ENCODE measurements around the gene MT1B. TPM values are rescaled to one million over a fixed set of nuclear protein-coding genes. Genes with fewer than 3 reads are reported as not detected.

Gene MT1B
- total RNA-seq, 1 donor from 2014 or later, result not detected

- no peaks in the 10 kb centered on the region for H4K20me1 ChIP-seq (ENCODE audit: insufficient read depth, low read length)
- Mint-ChIP-seq H3K9me3 (ENCODE audit: unreplicated experiment) (peaks cover 2% of the 10 kb centered on the region), H3K4me3 (ENCODE audit: unreplicated experiment) (peak overlapping the region; percentile 34), H3K4me1 (ENCODE audit: low read depth, unreplicated experiment) (peaks cover 8% of the 10 kb centered on the region), H3K36me3 (ENCODE audit: low read depth, unreplicated experiment) (no peaks in the 10 kb centered on the region), H3K27ac (ENCODE audit: unreplicated experiment) (no peak overlapping the region), H3K27me3 (ENCODE audit: low read depth, unreplicated experiment) (peaks cover 90% of the 10 kb centered on the region)
- no peak overlapping the region for H3K4me3 ChIP-seq (ENCODE audit: insufficient read depth, low read depth, low read length)
- no peak overlapping the region for H3K4me2 ChIP-seq (ENCODE audit: low read length)
- H3K4me1 ChIP-seq (ENCODE audit: insufficient read depth, low read length), result peaks cover 21% of the 10 kb centered on the region
- no peaks in the 10 kb centered on the region for H3K79me2 ChIP-seq (ENCODE audit: insufficient read depth, low read length)
- no peak for FAIRE-seq
- no peak for TF ChIP-seq EZH2 (IDR thresholded peaks at IDR 0.05; ENCODE audit: insufficient read depth, low read length)
- H3K27ac ChIP-seq (ENCODE audit: low read depth, low read length), result no peak overlapping the region
- DNase-seq (ENCODE audit: low read depth), result no peak
- peaks cover 96% of the 10 kb centered on the region for H3K27me3 ChIP-seq (ENCODE audit: insufficient read depth, low read length)
- no peak overlapping the region for H2AFZ ChIP-seq (ENCODE audit: low read depth, low read length)
- H3K9me3 ChIP-seq (ENCODE audit: insufficient read depth, low read depth, low read length), result no peaks in the 10 kb centered on the region
- H3K9ac ChIP-seq (ENCODE audit: low read length), result no peak overlapping the region
- H3K36me3 ChIP-seq (ENCODE audit: insufficient read depth, low read length), result no peaks in the 10 kb centered on the region
These were observed 14.9 kb upstream of the MT1B start for GRCh38 chr16:56636616-56637413.

- DNase-seq (ENCODE audit: low read depth) (peak; percentile 26), FAIRE-seq (no peak)
- Mint-ChIP-seq H3K27ac (ENCODE audit: unreplicated experiment) (no peak within 1 kb of the TSS), H3K9me3 (ENCODE audit: unreplicated experiment) (peaks cover 2% of the 10 kb centered on the region), H3K4me3 (ENCODE audit: unreplicated experiment) (peak within 1 kb of the TSS; percentile 73), H3K27me3 (ENCODE audit: low read depth, unreplicated experiment) (peaks cover 94% of the 10 kb centered on the region), H3K4me1 (ENCODE audit: low read depth, unreplicated experiment) (peaks cover 4% of the 10 kb centered on the region), H3K36me3 (ENCODE audit: low read depth, unreplicated experiment) (no peaks in the 10 kb centered on the region)
- peak within 1 kb of the TSS; percentile 57 for H3K4me3 ChIP-seq (ENCODE audit: insufficient read depth, low read depth, low read length)
- peaks cover 99% of the 10 kb centered on the region for H3K27me3 ChIP-seq (ENCODE audit: insufficient read depth, low read length)
- peak within 1 kb of the TSS; percentile 90 for H2AFZ ChIP-seq (ENCODE audit: low read depth, low read length)
- no peak within 1 kb of the TSS for H3K27ac ChIP-seq (ENCODE audit: low read depth, low read length)
- H3K4me2 ChIP-seq (ENCODE audit: low read length), result peak within 1 kb of the TSS; percentile 92
- no peaks in the 10 kb centered on the region for H4K20me1 ChIP-seq (ENCODE audit: insufficient read depth, low read length)
- H3K9ac ChIP-seq (ENCODE audit: low read length), result peak within 1 kb of the TSS; percentile 31
- TF ChIP-seq EZH2 (IDR thresholded peaks at IDR 0.05; ENCODE audit: insufficient read depth, low read length), result peak; percentile 97
- TF ChIP-seq CTCF (IDR thresholded peaks at IDR 0.05; ENCODE audit: insufficient read depth, low read depth, low read length), result no peak
- H3K36me3 ChIP-seq (ENCODE audit: insufficient read depth, low read length), result no peaks in the 10 kb centered on the region
- H3K4me1 ChIP-seq (ENCODE audit: insufficient read depth, low read length), result peaks cover 16% of the 10 kb centered on the region
- no peaks in the 10 kb centered on the region for H3K9me3 ChIP-seq (ENCODE audit: insufficient read depth, low read depth, low read length)
- no peaks in the 10 kb centered on the region for H3K79me2 ChIP-seq (ENCODE audit: insufficient read depth, low read length)
These were observed 13.6 kb upstream of the MT1B start, which contains the start of gene MT1A for GRCh38 chr16:56637814-56638750. MT1A (plus strand) TSS chr16:56638666; CDS start chr16:56638739, 73 bp downstream.

- DNase-seq (ENCODE audit: low read depth), result no peak
- Histone ChIP-seq H3K27ac (ENCODE audit: low read depth, low read length) (no peak overlapping the region), H3K79me2 (ENCODE audit: insufficient read depth, low read length) (no peaks in the 10 kb centered on the region), H2AFZ (ENCODE audit: low read depth, low read length) (no peak overlapping the region), H3K27me3 (ENCODE audit: insufficient read depth, low read length) (peaks cover 99% of the 10 kb centered on the region), H4K20me1 (ENCODE audit: insufficient read depth, low read length) (no peaks in the 10 kb centered on the region), H3K4me2 (ENCODE audit: low read length) (no peak overlapping the region), H3K9me3 (ENCODE audit: insufficient read depth, low read depth, low read length) (no peaks in the 10 kb centered on the region), H3K4me3 (ENCODE audit: insufficient read depth, low read depth, low read length) (no peak overlapping the region), H3K36me3 (ENCODE audit: insufficient read depth, low read length) (no peaks in the 10 kb centered on the region), H3K4me1 (ENCODE audit: insufficient read depth, low read length) (peaks cover 24% of the 10 kb centered on the region), H3K9ac (ENCODE audit: low read length) (no peak overlapping the region)
- TF ChIP-seq EZH2 (IDR thresholded peaks at IDR 0.05; ENCODE audit: insufficient read depth, low read length), result no peak
- TF ChIP-seq CTCF (IDR thresholded peaks at IDR 0.05; ENCODE audit: insufficient read depth, low read depth, low read length), result no peak
- Mint-ChIP-seq H3K27me3 (ENCODE audit: low read depth, unreplicated experiment) (peaks cover 91% of the 10 kb centered on the region), H3K4me1 (ENCODE audit: low read depth, unreplicated experiment) (peaks cover 4% of the 10 kb centered on the region), H3K9me3 (ENCODE audit: unreplicated experiment) (no peaks in the 10 kb centered on the region), H3K4me3 (ENCODE audit: unreplicated experiment) (no peak overlapping the region), H3K27ac (ENCODE audit: unreplicated experiment) (no peak overlapping the region), H3K36me3 (ENCODE audit: low read depth, unreplicated experiment) (no peaks in the 10 kb centered on the region)
- FAIRE-seq, result no peak
These were observed 12.6 kb upstream of the MT1B start for GRCh38 chr16:56639045-56639444.
